Tibial artery (tissue), 4 donors: ENCODE data around the gene MYL10.
A peak's percentile ranks its signal among the peaks of the same experiment; 100 is the strongest.

Source experiments
- DNase-seq, 2 donors: peaks; one replicate each; pipeline ENCODE4 v3.0.0-alpha.2; 2019
- H3K27ac ChIP-seq, 2 donors: fragments of 200-600 bp; sonication (generic) in 1 of 2; 1 replicate in 1 of 2; 2 replicates in 1 of 2; pipeline ENCODE4 v1.5.1; 2018 to 2019; ENCODE audit warnings: mild to moderate bottlenecking in 1 of 2
- H3K27me3 ChIP-seq, 2 donors: fragments of 200-600 bp; sonication (generic) in 1 of 2; one replicate each; pipeline versions ENCODE4 v1.5.1 to v1.6.0; 2016 to 2019
- H3K36me3 ChIP-seq, 3 donors: fragments of 200-600 bp; sonication (generic) in 2 of 3; one replicate each; pipeline ENCODE4 v1.5.1; 2016 to 2019; ENCODE audit warnings: mild to moderate bottlenecking in 2 of 3
- H3K4me1 ChIP-seq, 4 donors: fragments of 200-600 bp; sonication (generic) in 2 of 4; 1 replicate in 3 of 4; 2 replicates in 1 of 4; pipeline ENCODE4 v1.5.1; 2016 to 2019
- H3K4me3 ChIP-seq, 2 donors: fragments of 200-600 bp; sonication (generic) in 1 of 2; 1 replicate in 1 of 2; 2 replicates in 1 of 2; pipeline ENCODE4 v1.5.1; 2018 to 2019; ENCODE audit warnings: mild to moderate bottlenecking in 2 of 2
- H3K9me3 ChIP-seq, 3 donors: fragments of 200-600 bp; sonication (generic) in 1 of 3; one replicate each; pipeline ENCODE4 v1.5.1; 2016 to 2019
- intact Hi-C: fragments of 100-400 bp; cut with DNase I; formaldehyde crosslinking; loops from one replicate; pipeline ENCODE4 v1.15.0; 2023; ENCODE audit warnings: low total_unique reads
- TF ChIP-seq, protein P1 (sequence below), 2 experiments: fragments of 200-600 bp in 1 of 2; fragments of 450-650 bp in 1 of 2; IDR thresholded peaks; one replicate each; pipeline ENCODE4 v1.5.1; 2017 to 2019; ENCODE audit warnings: antibody characterized with exemption in 2 of 2, mild to moderate bottlenecking in 1 of 2, moderate library complexity in 1 of 2

MYL10 gene

DNA sequence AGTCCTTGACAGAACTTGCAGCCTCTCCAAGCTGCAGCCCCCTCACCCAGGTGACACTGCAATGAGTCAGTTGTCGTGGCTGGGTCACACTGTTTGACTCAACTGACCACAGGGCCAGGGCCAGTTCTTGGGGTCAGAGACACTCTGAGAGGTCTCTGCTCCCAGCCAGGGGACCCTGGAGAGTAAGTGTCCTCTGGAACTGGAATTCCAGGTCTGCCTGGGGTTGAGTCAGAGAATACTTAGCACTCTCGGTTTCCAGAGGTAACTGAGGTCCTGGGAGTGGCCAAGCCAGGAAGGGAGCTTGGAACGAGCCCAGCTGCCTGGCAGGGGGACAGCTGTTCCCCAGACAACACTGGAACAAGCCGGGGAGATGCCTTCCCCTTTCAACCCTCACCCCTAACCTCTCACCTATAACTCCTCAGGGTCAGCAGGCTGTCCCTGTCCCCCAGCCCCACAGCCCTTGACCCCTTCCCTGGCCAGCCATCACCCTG lies 2.2 kb upstream of the MYL10 start:
- peaks cover 0 to 42% (median 5%) of the 10 kb centered on the region in 4 donors for H3K4me1 ChIP-seq
- intact Hi-C loops = no loop called here
- peaks cover 0 to 11% (median 0%) of the 10 kb centered on the region in 3 donors for H3K9me3 ChIP-seq
- H3K4me3 ChIP-seq = no peak overlapping the region
- peak overlapping the region in 1 of 2 donors; percentile 48 for H3K27ac ChIP-seq
- TF ChIP-seq, protein P1, sequence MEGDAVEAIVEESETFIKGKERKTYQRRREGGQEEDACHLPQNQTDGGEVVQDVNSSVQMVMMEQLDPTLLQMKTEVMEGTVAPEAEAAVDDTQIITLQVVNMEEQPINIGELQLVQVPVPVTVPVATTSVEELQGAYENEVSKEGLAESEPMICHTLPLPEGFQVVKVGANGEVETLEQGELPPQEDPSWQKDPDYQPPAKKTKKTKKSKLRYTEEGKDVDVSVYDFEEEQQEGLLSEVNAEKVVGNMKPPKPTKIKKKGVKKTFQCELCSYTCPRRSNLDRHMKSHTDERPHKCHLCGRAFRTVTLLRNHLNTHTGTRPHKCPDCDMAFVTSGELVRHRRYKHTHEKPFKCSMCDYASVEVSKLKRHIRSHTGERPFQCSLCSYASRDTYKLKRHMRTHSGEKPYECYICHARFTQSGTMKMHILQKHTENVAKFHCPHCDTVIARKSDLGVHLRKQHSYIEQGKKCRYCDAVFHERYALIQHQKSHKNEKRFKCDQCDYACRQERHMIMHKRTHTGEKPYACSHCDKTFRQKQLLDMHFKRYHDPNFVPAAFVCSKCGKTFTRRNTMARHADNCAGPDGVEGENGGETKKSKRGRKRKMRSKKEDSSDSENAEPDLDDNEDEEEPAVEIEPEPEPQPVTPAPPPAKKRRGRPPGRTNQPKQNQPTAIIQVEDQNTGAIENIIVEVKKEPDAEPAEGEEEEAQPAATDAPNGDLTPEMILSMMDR (IDR thresholded peaks at IDR 0.05) = no peak
- peaks cover 0 to 3% of the 10 kb centered on the region in 2 donors for H3K27me3 ChIP-seq
- no peaks in the 10 kb centered on the region for H3K36me3 ChIP-seq
- no peak for DNase-seq

DNA sequence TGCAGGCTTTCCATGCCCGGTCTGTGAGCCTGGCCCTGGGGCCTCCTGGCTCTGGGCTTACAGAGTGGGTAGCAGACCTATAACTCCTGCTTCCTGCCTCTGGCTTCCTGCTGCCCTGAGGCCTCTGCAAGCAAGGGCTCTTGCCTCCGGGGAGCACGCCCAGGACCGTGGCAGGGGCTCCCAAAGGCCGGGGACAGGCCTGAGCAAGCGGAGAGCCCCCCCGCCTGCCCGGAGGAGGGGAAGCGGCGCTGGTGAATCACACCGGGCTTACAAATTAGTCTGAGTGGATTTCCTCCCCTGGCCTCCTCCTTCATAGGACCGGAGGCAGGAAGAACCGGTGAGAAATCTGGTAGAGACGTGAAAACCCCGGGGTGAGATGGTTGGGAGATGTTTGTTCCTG lies 1.5 kb upstream of the MYL10 start:
- Histone ChIP-seq H3K36me3 (no peaks in the 10 kb centered on the region), H3K4me1 (peaks cover 0 to 42% (median 5%) of the 10 kb centered on the region in 4 donors), H3K4me3 (no peak overlapping the region), H3K27me3 (peaks cover 0 to 3% of the 10 kb centered on the region in 2 donors), H3K9me3 (peaks cover 0 to 11% (median 0%) of the 10 kb centered on the region in 3 donors), H3K27ac (peak overlapping the region in 1 of 2 donors; percentile 11)
- intact Hi-C loops = no loop called here
- DNase-seq = no peak
- TF ChIP-seq, protein P1 (IDR thresholded peaks at IDR 0.05) = no peak

DNA sequence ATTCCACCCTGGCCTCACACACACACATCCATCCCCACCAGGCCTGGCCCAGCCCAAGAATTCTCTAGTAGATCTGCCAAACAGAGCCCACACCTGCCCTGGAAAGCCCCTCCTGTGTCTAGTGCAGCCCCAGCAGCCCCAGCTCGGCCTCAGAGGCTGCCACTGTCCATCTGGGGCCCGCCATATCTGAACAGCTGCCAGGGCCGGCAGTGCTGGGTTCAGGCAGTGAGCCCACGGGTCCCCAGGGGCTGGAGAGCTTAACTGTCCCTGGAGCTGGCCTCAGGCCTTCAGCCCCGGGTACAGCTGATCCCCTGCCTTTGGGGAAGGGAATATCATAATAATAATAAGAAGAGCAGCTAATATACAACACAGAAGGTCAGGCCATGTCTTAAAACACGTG lies 574 bp downstream of the MYL10 start:
- H3K27ac ChIP-seq = peak overlapping the region in 1 of 2 donors; percentile 39
- intact Hi-C loops = no loop called here
- H3K27me3 ChIP-seq = peaks cover 0 to 3% of the 10 kb centered on the region in 2 donors
- no peaks in the 10 kb centered on the region for H3K36me3 ChIP-seq
- peaks cover 0 to 56% (median 5%) of the 10 kb centered on the region in 4 donors for H3K4me1 ChIP-seq
- DNase-seq = peak in 1 of 2 donors; percentile 85
- TF ChIP-seq, protein P1 (IDR thresholded peaks at IDR 0.05) = no peak
- no peak overlapping the region for H3K4me3 ChIP-seq
- peaks cover 0 to 11% (median 0%) of the 10 kb centered on the region in 3 donors for H3K9me3 ChIP-seq

DNA sequence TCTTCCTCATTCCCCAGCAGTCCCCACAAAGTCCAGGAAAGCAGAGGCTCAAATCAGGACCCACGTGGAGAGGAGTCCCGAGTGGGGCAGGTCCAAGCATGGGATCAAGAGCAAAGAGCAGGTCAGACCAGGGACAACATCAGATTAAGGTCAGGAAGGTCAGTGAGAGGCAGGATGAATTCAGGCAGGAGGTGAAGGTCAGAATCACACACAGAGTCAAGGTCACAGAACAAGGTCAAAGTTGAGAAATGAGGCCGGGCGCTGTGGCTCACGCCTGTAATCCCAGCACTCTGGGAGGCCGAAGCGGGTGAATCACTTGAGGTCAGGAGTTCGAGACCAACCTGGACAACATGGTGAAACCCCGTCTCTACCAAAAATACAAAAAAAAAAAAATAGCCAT lies 2.3 kb downstream of the MYL10 start:
- Histone ChIP-seq H3K27ac (no peak overlapping the region), H3K4me3 (no peak overlapping the region), H3K4me1 (peaks cover 0 to 48% (median 5%) of the 10 kb centered on the region in 4 donors), H3K9me3 (peaks cover 0 to 5% (median 0%) of the 10 kb centered on the region in 3 donors), H3K27me3 (peaks cover 0 to 7% of the 10 kb centered on the region in 2 donors), H3K36me3 (no peaks in the 10 kb centered on the region)
- intact Hi-C loops = no loop called here
- no peak for DNase-seq
- TF ChIP-seq, protein P1 (IDR thresholded peaks at IDR 0.05) = no peak

DNA sequence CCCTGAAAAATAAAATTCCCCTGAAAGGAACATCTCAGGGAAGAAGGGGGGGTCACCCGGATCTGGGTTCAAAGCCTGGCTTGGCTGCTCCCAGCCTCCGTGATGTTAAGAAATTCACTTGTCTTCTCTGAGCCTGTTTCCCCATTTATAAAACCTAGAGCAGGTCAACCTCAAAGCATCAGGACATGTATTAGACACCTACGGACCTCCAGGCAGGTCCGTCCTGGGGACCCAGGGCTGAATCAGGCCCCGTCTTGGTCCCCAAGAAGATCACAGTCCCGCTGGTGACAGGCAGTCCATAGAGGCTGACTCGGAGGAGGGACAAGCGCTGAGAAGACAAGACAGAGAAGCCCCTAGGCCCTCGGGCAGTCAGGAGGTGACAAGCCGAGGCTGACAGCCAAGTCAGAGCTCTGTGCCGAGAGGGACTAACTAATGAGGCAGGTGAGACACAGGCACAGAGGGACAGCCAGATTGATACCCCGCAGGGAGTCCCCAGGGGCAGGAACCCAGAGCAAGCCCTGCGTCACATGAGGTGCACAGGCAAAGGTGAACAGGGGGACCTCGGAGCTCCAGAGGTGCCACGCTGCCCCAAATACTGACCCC lies 2.9 kb downstream of the MYL10 start:
- peaks cover 0 to 7% of the 10 kb centered on the region in 2 donors for H3K27me3 ChIP-seq
- TF ChIP-seq, protein P1 (IDR thresholded peaks at IDR 0.05) = no peak
- no peaks in the 10 kb centered on the region for H3K36me3 ChIP-seq

More for the DNA sequence above, 2.9 kb downstream of the MYL10 start:
- Histone ChIP-seq H3K9me3 (peaks cover 0 to 5% (median 0%) of the 10 kb centered on the region in 3 donors), H3K27ac (no peak overlapping the region), H3K4me3 (no peak overlapping the region), H3K4me1 (peaks cover 0 to 42% (median 4%) of the 10 kb centered on the region in 4 donors)
- no peak for DNase-seq
- intact Hi-C loops = no loop called here
